ENCODE results near the gene SPTBN5. TPM values are rescaled to one million over a fixed set of nuclear protein-coding genes. Genes with fewer than 3 reads are reported as not detected.

Gene SPTBN5
- total and polyA plus RNA-seq, 10 of the 15 experiments (the other 5 are each of a cell fraction or from before 2014, with no cell fraction given): under 0.01 to 0.18 (median 0.04) TPM; not detected in 4

DNA sequence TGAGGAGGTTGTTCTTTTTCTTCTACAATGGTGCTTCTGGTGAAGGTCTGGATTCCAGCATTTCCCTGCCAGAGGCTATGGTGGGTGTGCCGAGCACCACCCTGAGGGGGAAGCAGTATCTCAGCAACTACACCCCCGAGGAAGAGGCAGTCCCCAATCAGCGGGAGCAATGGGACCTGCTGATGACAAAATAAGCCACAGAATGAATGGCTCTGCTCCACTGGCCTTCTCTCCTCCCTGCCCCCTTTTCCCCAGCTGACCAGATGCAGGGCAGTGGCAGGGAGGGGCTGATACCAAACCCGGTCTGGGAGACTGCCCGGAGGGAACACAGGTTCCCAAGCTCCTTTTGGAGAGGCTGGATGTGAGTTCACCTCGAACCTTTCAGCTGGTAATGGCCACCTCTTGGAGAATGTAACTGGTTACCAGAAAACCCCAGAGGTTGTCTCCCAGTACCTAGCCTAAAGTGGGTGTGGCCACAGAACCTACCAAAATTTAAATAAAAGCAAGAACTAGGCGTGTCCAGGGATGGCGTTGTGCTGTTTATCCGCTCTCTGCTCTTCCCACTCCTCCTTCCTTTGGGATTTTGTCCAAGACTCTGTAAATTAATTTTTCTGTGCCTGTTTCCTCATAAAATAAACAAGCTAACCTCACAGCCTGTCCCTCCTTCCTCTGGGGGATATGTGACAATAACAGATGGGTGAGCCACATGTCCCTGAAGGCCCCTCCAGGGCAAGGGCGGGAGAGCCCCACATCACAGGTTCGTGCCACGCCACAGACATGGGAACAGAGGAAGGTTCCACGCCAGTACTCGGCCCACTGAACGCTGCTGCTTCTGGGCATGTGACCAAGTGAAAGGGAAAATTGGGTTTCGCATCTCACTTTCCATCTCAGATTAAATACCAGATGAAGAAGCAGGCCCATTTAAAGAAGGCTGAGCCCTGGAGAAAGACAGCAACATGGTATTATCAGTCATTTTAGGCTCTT is 35.1 kb upstream of the SPTBN5 start (continued):
- TF ChIP-seq HCFC1 (IDR thresholded peaks at IDR 0.05; ENCODE audit: low read length) (no peak), TBL1XR1 (IDR thresholded peaks at IDR 0.05; ENCODE audit: low read depth, low read length) (no peak; the same call in 1 of the 2 replicates), CBX5 (IDR thresholded peaks at IDR 0.05; ENCODE audit: low read depth) (no peak), STAT1 (conservative IDR thresholded peaks at IDR 0.05) (no peak), SIX5 (IDR thresholded peaks at IDR 0.05; ENCODE audit: low read depth, low read length, severe bottlenecking) (no peak), WRNIP1 (IDR thresholded peaks at IDR 0.05; ENCODE audit: borderline replicate concordance, low read depth, low read length) (no peak), POLR2AphosphoS2 (IDR thresholded peaks at IDR 0.05; ENCODE audit: low read depth, low read length) (0 out of 2 replicates have a peak, but pooled peaks have one; percentile 27), USF1 (IDR thresholded peaks at IDR 0.05; ENCODE audit: borderline replicate concordance, extremely low read length, insufficient read depth, low read depth, low read length) (peak; percentile 75), NFIC (IDR thresholded peaks at IDR 0.05; ENCODE audit: low read depth, low read length) (peak; percentile 70), CREB1 (IDR thresholded peaks at IDR 0.05; ENCODE audit: low read depth) (peak; percentile 53), NR2C1 (IDR thresholded peaks at IDR 0.05) (no peak), EZH2 (IDR thresholded peaks at IDR 0.05; ENCODE audit: borderline replicate concordance, control insufficient read depth, low read depth, low read length) (no peak), NBN (IDR thresholded peaks at IDR 0.05) (peak; percentile 87), HDAC6 (IDR thresholded peaks at IDR 0.05; ENCODE audit: unreplicated experiment) (no peak), MEF2B (IDR thresholded peaks at IDR 0.05; ENCODE audit: partially characterized antibody, poor library complexity, severe bottlenecking) (peak; percentile 97), STAT3 (IDR thresholded peaks at IDR 0.05; ENCODE audit: low read depth, low read length) (no peak), NR2F1 (conservative IDR thresholded peaks at IDR 0.05) (peak; percentile 78), NFYA (IDR thresholded peaks at IDR 0.05; ENCODE audit: borderline replicate concordance, low read depth, low read length) (no peak), ZNF274 (IDR thresholded peaks at IDR 0.05; ENCODE audit: insufficient read depth, insufficient read length) (no peak), BCL11A (IDR thresholded peaks at IDR 0.05; ENCODE audit: low read depth, low read length) (peak; percentile 49; the same call in 1 of the 2 replicates)
- TF ChIP-seq, protein P1, sequence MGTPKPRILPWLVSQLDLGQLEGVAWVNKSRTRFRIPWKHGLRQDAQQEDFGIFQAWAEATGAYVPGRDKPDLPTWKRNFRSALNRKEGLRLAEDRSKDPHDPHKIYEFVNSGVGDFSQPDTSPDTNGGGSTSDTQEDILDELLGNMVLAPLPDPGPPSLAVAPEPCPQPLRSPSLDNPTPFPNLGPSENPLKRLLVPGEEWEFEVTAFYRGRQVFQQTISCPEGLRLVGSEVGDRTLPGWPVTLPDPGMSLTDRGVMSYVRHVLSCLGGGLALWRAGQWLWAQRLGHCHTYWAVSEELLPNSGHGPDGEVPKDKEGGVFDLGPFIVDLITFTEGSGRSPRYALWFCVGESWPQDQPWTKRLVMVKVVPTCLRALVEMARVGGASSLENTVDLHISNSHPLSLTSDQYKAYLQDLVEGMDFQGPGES (IDR thresholded peaks at IDR 0.05): no peak
- TF ChIP-seq, protein P2, sequence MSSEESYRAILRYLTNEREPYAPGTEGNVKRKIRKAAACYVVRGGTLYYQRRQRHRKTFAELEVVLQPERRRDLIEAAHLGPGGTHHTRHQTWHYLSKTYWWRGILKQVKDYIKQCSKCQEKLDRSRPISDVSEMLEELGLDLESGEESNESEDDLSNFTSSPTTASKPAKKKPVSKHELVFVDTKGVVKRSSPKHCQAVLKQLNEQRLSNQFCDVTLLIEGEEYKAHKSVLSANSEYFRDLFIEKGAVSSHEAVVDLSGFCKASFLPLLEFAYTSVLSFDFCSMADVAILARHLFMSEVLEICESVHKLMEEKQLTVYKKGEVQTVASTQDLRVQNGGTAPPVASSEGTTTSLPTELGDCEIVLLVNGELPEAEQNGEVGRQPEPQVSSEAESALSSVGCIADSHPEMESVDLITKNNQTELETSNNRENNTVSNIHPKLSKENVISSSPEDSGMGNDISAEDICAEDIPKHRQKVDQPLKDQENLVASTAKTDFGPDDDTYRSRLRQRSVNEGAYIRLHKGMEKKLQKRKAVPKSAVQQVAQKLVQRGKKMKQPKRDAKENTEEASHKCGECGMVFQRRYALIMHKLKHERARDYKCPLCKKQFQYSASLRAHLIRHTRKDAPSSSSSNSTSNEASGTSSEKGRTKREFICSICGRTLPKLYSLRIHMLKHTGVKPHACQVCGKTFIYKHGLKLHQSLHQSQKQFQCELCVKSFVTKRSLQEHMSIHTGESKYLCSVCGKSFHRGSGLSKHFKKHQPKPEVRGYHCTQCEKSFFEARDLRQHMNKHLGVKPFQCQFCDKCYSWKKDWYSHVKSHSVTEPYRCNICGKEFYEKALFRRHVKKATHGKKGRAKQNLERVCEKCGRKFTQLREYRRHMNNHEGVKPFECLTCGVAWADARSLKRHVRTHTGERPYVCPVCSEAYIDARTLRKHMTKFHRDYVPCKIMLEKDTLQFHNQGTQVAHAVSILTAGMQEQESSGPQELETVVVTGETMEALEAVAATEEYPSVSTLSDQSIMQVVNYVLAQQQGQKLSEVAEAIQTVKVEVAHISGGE (CRISPR knock-in tag; IDR thresholded peaks at IDR 0.05): no peak
- TF ChIP-seq, protein P3, sequence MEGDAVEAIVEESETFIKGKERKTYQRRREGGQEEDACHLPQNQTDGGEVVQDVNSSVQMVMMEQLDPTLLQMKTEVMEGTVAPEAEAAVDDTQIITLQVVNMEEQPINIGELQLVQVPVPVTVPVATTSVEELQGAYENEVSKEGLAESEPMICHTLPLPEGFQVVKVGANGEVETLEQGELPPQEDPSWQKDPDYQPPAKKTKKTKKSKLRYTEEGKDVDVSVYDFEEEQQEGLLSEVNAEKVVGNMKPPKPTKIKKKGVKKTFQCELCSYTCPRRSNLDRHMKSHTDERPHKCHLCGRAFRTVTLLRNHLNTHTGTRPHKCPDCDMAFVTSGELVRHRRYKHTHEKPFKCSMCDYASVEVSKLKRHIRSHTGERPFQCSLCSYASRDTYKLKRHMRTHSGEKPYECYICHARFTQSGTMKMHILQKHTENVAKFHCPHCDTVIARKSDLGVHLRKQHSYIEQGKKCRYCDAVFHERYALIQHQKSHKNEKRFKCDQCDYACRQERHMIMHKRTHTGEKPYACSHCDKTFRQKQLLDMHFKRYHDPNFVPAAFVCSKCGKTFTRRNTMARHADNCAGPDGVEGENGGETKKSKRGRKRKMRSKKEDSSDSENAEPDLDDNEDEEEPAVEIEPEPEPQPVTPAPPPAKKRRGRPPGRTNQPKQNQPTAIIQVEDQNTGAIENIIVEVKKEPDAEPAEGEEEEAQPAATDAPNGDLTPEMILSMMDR (IDR thresholded peaks at IDR 0.05 in 2 of 3, conservative IDR thresholded peaks at IDR 0.05 in 1 of 3; ENCODE audit: control insufficient read depth in 2 of 3, extremely low read depth in 1 of 3, insufficient read depth in 1 of 3, low read depth in 3 of 3, low read length in 3 of 3): no peak

Data from GM12878 (cell line).